Endothelial cell of umbilical vein (primary cell): Measurements from ENCODE around the gene TM4SF5.

Experiments
- CTCF ChIP-seq, 2 donors: IDR thresholded peaks; 1 replicate in 1 of 2; 2 replicates in 1 of 2; pipeline ENCODE4 v1.5.1; 2011; ENCODE audit warnings: low read length in 2 of 2, mild to moderate bottlenecking in 2 of 2, moderate library complexity in 2 of 2, control low read depth in 1 of 2, inconsistent platforms in 1 of 2, low read depth in 1 of 2; ENCODE audit not compliant: insufficient read depth in 1 of 2; ENCODE audit errors: extremely low read depth in 1 of 2
- EZH2 ChIP-seq: IDR thresholded peaks from 2 replicates; pipeline ENCODE4 v1.6.1; 2012; ENCODE audit warnings: borderline replicate concordance, low read depth, mild to moderate bottlenecking, moderate library complexity, low read length, inconsistent platforms; ENCODE audit not compliant: severe bottlenecking
- GATA2 ChIP-seq: IDR thresholded peaks from 2 replicates; pipeline ENCODE4 v1.7.0; 2011; ENCODE audit warnings: low read depth, mild to moderate bottlenecking, moderate library complexity, mixed read lengths, low read length; ENCODE audit not compliant: insufficient read length, insufficient read depth
- JUN ChIP-seq: IDR thresholded peaks from 2 replicates; pipeline ENCODE4 v1.6.1; 2011; ENCODE audit warnings: borderline replicate concordance, low read depth; ENCODE audit not compliant: insufficient read length, insufficient read depth
- POLR2A ChIP-seq: IDR thresholded peaks from 2 replicates; pipeline ENCODE4 v1.6.1; 2012; ENCODE audit warnings: low read depth, mild to moderate bottlenecking, control low read depth, low read length
- POLR2AphosphoS5 ChIP-seq: IDR thresholded peaks from 2 replicates; pipeline ENCODE4 v1.6.1; 2012; ENCODE audit warnings: low read depth, mild to moderate bottlenecking, control low read depth, low read length, moderate library complexity; ENCODE audit not compliant: insufficient read depth
- TF ChIP-seq, protein P1 (sequence below): IDR thresholded peaks from 2 replicates; pipeline ENCODE4 v1.6.1; 2011; ENCODE audit not compliant: insufficient read depth, insufficient read length

- TF ChIP-seq CTCF (IDR thresholded peaks at IDR 0.05; ENCODE audit: extremely low read depth in 1 of 2, insufficient read depth in 1 of 2, low read depth in 1 of 2, low read length in 2 of 2) (no peak), POLR2AphosphoS5 (no peak), POLR2A (no peak), EZH2 (no peak), JUN (no peak), GATA2 (no peak)
- TF ChIP-seq, protein P1, sequence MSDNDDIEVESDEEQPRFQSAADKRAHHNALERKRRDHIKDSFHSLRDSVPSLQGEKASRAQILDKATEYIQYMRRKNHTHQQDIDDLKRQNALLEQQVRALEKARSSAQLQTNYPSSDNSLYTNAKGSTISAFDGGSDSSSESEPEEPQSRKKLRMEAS = no peak
Measured at GRCh38 chr17:4750606-4751005, 21.1 kb upstream of the TM4SF5 start.
